GM18868 (cell line): Measurements from ENCODE around the gene JAG2.

Source experiments
- ATAC-seq: cut with Tn5 transposase; IDR thresholded peaks from one replicate; pipeline ENCODE4 v1.9.1; 2021; ENCODE audit warnings: mild to moderate bottlenecking, moderate library complexity; ENCODE audit not compliant: unreplicated experiment

The JAG2 gene

GRCh38 chr14:105168496-105168978, at the start of gene JAG2:
Gene JAG2, minus strand, starts transcription at chr14:105168776. Its CDS starts 356 bp downstream, at chr14:105168420.
- ATAC-seq, result no peak

GRCh38 chr14:105217774-105218173, 49.2 kb upstream of the JAG2 start:
- ATAC-seq, result no peak

DNA sequence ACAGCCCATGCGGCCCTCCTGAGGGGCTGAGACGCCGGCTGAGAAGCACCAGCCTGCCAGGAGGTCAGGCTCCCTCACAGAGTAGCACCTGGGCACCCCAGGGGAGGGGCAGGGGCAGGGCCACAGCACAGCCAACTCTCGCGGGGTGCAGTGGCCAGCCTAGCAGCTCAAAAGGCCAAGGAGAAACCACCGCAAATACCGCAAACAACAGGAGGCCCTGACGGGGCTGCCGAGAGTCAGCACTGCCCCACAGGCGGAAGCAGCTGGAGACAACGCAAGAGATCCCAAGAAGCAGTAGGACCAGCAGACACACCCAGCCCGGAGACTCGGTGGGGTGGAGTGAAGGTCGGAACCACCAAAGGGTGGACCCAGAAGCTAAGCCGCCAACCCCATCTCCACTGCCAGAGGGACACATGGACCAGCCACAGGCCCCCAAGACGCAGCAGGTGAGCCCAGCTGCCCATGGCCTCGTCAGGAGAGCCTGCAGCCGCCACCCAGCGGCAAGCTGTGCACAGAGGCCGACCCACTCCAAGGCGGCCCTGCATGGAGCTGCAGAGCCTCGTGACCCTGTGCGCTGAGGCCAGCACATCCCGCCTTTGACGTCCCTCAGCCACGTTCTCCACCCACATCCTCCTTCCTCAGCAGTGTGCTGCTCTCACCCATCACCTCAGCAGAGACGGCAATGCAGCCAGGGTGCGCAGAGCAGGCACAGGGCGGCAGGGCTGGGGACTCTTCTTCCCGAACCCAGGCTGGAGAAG, 48.1 kb upstream of the JAG2 start:
- no peak for ATAC-seq

- no peak for ATAC-seq
Measured at GRCh38 chr14:105215602-105216001, 47.0 kb upstream of the JAG2 start.

DNA sequence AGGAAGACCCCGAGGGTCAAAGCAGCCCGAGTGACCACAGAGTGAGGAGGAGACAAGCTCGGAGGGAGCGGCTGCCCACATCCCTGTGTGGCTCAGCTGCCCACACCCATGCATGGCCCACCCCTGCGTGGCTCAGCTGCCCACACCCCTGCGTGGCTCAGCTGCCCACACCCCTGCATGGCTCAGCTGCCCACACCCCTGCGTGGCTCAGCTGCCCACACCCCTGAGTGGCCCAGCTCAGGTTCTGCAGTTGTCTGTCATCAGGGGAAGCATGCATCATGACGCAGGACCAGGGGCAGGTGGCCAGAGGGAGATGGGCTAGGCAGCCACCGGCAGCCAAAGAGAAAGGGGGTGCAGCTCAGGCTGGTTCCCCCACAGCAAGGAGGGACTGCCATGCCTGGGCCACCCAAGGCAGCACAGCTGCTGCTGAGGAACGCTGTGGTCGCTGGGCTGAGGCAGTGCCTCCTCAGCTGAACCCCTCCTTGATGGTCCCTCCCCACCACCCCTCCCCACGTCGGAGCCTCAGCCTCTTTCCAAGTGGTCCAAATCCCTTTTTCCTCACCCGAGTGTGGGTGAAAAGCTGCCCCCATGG, 45.8 kb upstream of the JAG2 start:
- ATAC-seq, result no peak

GRCh38 chr14:105213361-105213760, 44.8 kb upstream of the JAG2 start:
- no peak for ATAC-seq

GRCh38 chr14:105212541-105213300, 44.1 kb upstream of the JAG2 start:
- no peak for ATAC-seq

DNA sequence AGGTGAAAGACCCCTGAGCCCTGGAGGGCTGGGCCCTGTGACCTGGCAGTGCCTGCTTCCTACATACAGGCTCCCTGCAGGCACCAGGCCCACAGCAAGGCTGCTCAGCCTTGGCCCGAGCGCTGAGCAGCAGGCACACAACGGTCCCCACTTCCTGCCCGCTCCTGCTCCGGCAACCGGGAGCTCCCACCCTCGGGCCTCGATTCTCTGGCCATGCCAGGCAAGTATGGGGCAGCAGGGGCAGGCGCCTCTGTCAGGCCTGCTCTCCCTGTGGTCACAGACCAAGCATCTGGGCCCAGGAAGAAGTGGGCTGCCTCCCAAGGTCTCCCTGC, 43.1 kb upstream of the JAG2 start:
- no peak for ATAC-seq

DNA sequence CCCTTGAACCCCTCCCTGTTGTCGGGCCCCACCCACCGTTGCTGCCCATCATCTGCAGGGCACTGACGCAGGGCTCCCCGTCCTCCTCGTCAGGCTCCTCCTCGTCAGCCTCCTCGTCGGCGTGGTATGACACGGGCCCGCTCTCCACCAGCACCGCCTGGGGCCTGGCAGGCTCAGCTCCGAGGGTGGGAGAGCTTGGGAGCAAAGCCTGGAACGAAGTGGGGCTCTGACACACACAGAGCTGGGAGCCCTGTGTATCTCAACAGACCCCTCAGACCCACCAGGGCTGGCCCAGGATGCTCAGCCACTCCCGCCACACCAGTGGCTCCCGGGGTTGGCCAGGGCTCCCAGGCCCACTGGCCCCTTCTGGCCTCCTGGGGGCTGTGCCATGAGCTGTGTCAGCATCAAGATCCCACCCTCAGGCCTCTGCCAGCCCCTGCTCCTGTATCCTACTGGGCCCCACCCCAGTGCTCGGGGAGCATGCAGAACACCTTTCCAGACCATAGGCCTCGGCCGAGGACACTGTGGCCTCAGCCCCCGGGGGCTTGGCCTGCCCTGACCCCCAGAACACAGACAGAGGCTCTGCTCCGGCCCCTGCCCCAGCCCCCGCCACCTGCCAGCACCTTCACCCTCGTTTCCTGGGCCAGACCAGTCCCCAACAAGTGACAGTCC, 42.6 kb upstream of the JAG2 start:
- no peak for ATAC-seq

DNA sequence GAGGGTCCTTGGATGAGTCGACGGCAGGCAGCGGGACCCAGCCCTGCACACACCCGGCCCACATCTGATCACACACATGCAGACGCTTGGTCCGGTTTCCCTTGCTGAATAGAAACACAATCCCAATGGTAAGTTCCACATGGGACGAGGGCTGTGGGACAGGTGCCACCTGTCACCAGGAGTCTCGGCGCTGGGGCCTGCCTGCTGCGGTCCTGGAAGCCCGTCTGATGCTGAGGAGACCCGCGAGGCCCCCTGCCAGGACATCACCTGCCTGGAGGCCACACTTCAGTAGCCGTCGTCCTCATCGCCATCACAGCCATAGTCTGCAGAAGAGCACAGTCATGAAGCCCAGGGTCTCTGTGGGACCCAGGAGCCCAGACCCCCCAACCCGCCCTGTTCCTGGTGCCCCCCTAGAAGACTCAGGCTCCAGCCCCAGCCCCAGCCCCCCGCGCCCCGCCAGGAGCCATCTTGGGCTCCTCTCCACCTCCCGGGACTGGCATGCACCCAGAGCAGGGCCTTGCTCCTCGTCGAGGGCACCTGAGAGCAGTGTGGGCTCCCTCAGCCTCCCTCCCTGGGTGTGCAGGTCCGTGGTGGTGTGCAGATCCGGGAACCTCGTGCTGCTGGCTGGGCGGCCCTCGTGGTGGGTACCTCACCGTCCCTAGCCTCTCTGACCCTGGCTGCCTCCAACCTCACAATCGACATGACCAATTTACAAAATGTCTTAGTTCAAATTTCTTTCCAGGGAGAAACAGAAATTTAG, 41.9 kb upstream of the JAG2 start:
- ATAC-seq, result no peak

GRCh38 chr14:105209646-105210045, 41.1 kb upstream of the JAG2 start:
- no peak for ATAC-seq

DNA sequence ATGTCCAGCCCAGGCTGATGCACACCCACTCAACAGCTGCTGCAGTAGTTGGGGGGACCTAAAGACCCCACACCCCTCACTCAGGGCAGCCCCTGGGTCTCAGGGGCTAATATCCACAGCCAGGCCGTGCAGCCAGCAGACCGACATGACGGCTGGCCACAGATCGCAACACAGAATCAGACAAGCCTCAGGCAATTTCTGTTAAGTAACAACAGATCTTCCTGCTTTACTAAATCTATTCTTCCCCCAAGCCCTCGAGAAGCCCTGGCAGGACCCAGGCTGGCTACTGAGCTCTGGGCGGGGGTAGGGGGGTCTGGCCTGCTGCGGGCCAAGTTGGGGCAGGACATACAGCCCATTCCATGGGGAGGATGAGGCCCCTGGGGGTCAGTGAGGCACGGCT, 40.5 kb upstream of the JAG2 start:
- no peak for ATAC-seq

DNA sequence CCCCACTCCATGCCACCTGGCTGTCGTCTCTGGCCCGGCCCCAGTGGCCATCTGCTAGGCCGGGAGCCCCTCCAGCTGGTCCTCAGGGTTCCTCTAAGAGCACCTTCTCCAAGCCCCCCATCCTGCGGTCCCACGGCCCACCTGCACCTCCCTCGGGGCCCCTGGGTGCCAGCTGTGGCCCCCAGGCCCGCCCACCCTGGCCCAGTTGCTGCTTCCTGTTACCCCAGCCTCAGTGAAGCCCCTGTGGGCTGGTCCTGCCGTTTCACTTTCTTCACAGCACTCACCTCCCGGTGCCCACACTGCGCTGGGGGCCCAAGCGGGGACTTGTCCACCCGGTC, 40.1 kb upstream of the JAG2 start:
- no peak for ATAC-seq

GRCh38 chr14:105207996-105208737, 39.6 kb upstream of the JAG2 start:
- no peak for ATAC-seq

DNA sequence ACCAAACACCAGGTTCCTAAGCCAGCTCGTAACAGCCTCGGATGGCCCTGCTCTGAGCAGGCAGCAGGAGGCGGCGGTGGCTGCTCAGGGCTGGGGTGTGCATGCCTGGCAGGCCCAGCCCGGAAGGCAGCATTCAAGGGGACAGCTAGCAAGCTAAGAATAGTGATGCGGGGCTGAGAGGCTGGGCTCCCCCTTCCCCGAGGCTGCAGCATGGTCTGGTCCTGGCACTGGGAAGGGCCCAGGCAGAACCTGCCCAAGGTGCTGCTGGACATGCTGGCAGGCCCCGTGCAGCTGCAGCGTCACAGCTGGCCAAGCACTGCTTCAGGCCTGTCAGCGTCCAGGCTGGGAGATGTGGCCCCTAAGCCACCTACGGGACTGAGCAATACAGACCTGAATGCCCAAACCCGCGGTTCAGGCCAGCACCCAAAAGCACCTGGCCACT, 38.9 kb upstream of the JAG2 start:
- ATAC-seq, result no peak

- no peak for ATAC-seq
Measured at GRCh38 chr14:105206873-105207272, 38.3 kb upstream of the JAG2 start.

DNA sequence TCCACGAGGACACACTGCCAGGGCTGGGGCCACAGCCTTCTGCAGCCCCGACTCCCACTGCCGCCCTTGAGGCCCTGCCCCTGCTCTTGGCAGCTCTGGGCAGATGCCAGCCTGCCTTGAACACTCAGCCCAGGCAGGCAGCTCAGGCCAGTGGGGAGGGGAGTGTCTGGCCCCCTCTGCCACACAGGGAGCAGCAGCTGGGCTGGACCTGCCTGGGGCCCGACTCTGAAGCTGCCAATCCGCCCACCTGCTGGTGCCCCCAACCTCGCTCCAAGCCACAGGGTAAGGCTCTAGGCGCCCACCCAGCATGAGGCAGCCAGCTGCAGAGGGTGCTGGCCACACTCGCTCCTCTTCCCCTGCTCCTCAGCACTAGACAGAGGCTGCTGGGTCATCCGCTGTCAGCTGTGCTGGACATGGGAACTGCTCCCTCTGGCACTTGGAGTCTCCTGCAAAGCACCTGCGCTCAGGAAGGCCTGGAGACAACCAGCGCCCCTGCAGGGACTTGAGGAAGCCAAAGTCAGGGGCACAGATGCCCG, 37.2 kb upstream of the JAG2 start:
- no peak for ATAC-seq

DNA sequence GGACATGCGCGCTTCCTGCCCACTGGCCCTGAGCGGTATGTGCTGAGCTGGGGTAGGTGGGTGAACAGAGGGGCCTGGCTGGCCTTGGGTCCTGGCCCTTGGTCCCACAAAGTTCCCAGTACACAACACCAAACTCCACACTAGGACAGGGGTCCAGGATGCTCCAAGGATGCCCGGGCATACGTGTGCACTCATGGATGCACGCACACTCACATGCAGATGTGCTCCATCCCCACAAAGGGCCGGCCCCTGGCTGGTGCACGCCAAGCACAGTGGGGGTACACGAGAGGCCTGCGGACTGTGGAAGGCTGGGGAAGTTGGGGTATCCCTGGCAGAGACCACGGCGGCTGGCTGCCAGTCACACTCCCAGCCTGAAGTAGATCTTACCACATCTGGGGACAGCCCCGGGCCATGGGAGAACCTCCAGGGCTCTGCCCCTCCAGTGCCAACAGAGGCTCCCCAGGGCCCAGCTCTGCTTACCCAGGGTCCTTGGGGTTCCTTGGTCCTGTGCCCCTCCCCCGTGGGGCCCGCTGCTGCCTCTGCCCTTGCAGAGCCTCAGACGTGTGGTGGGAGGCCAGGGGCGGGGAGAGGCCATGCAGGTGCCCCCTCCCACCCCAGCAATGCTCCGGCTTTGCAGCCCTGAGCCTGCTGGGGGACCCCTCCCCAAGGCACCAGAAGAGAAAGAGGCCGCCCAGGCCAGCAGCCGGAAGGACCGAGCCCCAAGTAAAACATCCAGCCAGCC, 36.5 kb upstream of the JAG2 start:
- ATAC-seq, result no peak
